ENCODE results near the gene CES4A.

CES4A gene

GRCh38 chr16:66976746-66977145, 11.6 kb upstream of the CES4A start:
- no peak for TF ChIP-seq CTCF (conservative IDR thresholded peaks at IDR 0.05; ENCODE audit: low read depth, low read length)
- no peak overlapping the region for H3K4me3 ChIP-seq (ENCODE audit: low read depth, low read length)
- DNase-seq (ENCODE audit: low read depth) = no peak

GRCh38 chr16:66977341-66978113, 10.9 kb upstream of the CES4A start:
- TF ChIP-seq CTCF (conservative IDR thresholded peaks at IDR 0.05; ENCODE audit: low read depth, low read length) = peak; percentile 93
- peak; percentile 88 for DNase-seq (ENCODE audit: low read depth)
- no peak overlapping the region for H3K4me3 ChIP-seq (ENCODE audit: low read depth, low read length)

GRCh38 chr16:66979011-66979717, 9.2 kb upstream of the CES4A start:
- no peak overlapping the region for H3K4me3 ChIP-seq (ENCODE audit: low read depth, low read length)
- DNase-seq (ENCODE audit: low read depth) = peak; percentile 26
- TF ChIP-seq CTCF (conservative IDR thresholded peaks at IDR 0.05; ENCODE audit: low read depth, low read length) = no peak

GRCh38 chr16:66983033-66983432, 5.4 kb upstream of the CES4A start:
- H3K4me3 ChIP-seq (ENCODE audit: low read depth, low read length) = no peak overlapping the region
- DNase-seq (ENCODE audit: low read depth) = no peak
- no peak for TF ChIP-seq CTCF (conservative IDR thresholded peaks at IDR 0.05; ENCODE audit: low read depth, low read length)

- TF ChIP-seq CTCF (conservative IDR thresholded peaks at IDR 0.05; ENCODE audit: low read depth, low read length) = no peak
- H3K4me3 ChIP-seq (ENCODE audit: low read depth, low read length) = no peak overlapping the region
- no peak for DNase-seq (ENCODE audit: low read depth)
Measured at GRCh38 chr16:66984892-66985311, 3.5 kb upstream of the CES4A start.

- no peak for DNase-seq (ENCODE audit: low read depth)
- no peak for TF ChIP-seq CTCF (conservative IDR thresholded peaks at IDR 0.05; ENCODE audit: low read depth, low read length)
- no peak overlapping the region for H3K4me3 ChIP-seq (ENCODE audit: low read depth, low read length)
Measured at GRCh38 chr16:66986559-66986958, 1.8 kb upstream of the CES4A start.

All from choroid plexus epithelial cell (primary cell).